WTC11 (cell line): ENCODE measurements around the gene LARGE1. TPM values are rescaled to one million over a fixed set of nuclear protein-coding genes. Genes with fewer than 3 reads are reported as not detected.

Experiments
- ATAC-seq: fragments of 200-7000 bp; cut with Tn5 transposase; 2 replicates; pipeline ENCODE4 v1.10.0; 2021; ENCODE audit warnings: mild to moderate bottlenecking, moderate library complexity
- CTCF ChIA-PET: fragments of 300-600 bp; sonication (Branson Sonifier 250); formaldehyde crosslinking; loops from one replicate; lab custom pipeline; 2021; ENCODE audit warnings: antibody characterized with exemption; lab: Charles Lee
- POLR2A ChIA-PET: fragments of 350-600 bp; sonication (Branson Sonifier 250); formaldehyde crosslinking; loops from one replicate; lab custom pipeline; 2021; ENCODE audit warnings: antibody characterized with exemption; lab: Charles Lee
- DNase-seq: peaks from one replicate; pipeline ENCODE4 v3.0.0; 2021; ENCODE audit warnings: low spot score
- H3K27ac Mint-ChIP-seq: 2 replicates; pipeline ENCODE4 v1.8.0; 2021; ENCODE audit warnings: mixed read lengths
- H3K27me3 Mint-ChIP-seq: 2 replicates; pipeline ENCODE4 v1.8.0; 2021; ENCODE audit warnings: low read depth, mild to moderate bottlenecking, moderate library complexity, mixed read lengths
- H3K36me3 Mint-ChIP-seq: 2 replicates; pipeline ENCODE4 v1.8.0; 2021; ENCODE audit warnings: mixed read lengths
- H3K4me1 Mint-ChIP-seq: 2 replicates; pipeline ENCODE4 v1.8.0; 2022; ENCODE audit warnings: mixed read lengths
- H3K4me3 Mint-ChIP-seq: 2 replicates; pipeline ENCODE4 v1.8.0; 2021; ENCODE audit warnings: mild to moderate bottlenecking, moderate library complexity, mixed read lengths
- H3K9me3 Mint-ChIP-seq: 2 replicates; pipeline ENCODE4 v1.8.0; 2021; ENCODE audit warnings: mixed read lengths
- GTF2I ChIP-seq: fragments of 250-450 bp; sonication (Bioruptor Pico); conservative IDR thresholded peaks from 2 replicates; pipeline ENCODE4 v1.4.0; 2021; ENCODE audit warnings: mild to moderate bottlenecking
- JAZF1 ChIP-seq: fragments of 250-450 bp; sonication (Bioruptor Pico); IDR thresholded peaks from 2 replicates; pipeline ENCODE4 v1.9.0; 2021; ENCODE audit warnings: moderate library complexity, mild to moderate bottlenecking, inconsistent platforms
- NFATC4 ChIP-seq: fragments of 250-450 bp; sonication (Bioruptor Pico); IDR thresholded peaks from 2 replicates; pipeline ENCODE4 v1.9.0; 2021; ENCODE audit warnings: mild to moderate bottlenecking
- TEAD1 ChIP-seq: sonication (generic); formaldehyde crosslinking; IDR thresholded peaks from 2 replicates; pipeline ENCODE4 v1.8.0; 2022; ENCODE audit warnings: mild to moderate bottlenecking, missing genetic modification reagents
- ZBTB21 ChIP-seq: sonication (generic); formaldehyde crosslinking; IDR thresholded peaks from 2 replicates; pipeline ENCODE4 v1.8.1; 2023; ENCODE audit warnings: mild to moderate bottlenecking, missing genetic modification reagents, borderline replicate concordance
- ZNF121 ChIP-seq: sonication (generic); formaldehyde crosslinking; IDR thresholded peaks from 2 replicates; pipeline ENCODE4 v1.8.0; 2023; ENCODE audit warnings: missing genetic modification reagents
- ZNF263 ChIP-seq: sonication (generic); formaldehyde crosslinking; IDR thresholded peaks from 2 replicates; pipeline ENCODE4 v1.8.1; 2022; ENCODE audit warnings: low read depth, mild to moderate bottlenecking, moderate library complexity, missing genetic modification reagents
- total RNA-seq: library from RNA; stranded (reverse); gene quantifications from 3 replicates; pipeline ENCODE4 v1.2.3, GENCODE V29; 2021
- TF ChIP-seq, protein P1 (sequence below): sonication (generic); formaldehyde crosslinking; conservative IDR thresholded peaks from 2 replicates; pipeline ENCODE4 v1.8.1; 2023; ENCODE audit warnings: mild to moderate bottlenecking, low read depth, missing genetic modification reagents, moderate library complexity
- TF ChIP-seq, protein P2 (sequence below): fragments of 250-450 bp; sonication (Bioruptor Pico); IDR thresholded peaks from 2 replicates; pipeline ENCODE4 v2.1.2; 2022; ENCODE audit warnings: mild to moderate bottlenecking, moderate library complexity
- TF ChIP-seq, protein P3 (sequence below): sonication (generic); formaldehyde crosslinking; IDR thresholded peaks from 2 replicates; pipeline ENCODE4 v1.8.1; 2022; ENCODE audit warnings: missing genetic modification reagents, borderline replicate concordance
- TF ChIP-seq, protein P4 (sequence below): sonication (generic); formaldehyde crosslinking; IDR thresholded peaks from 2 replicates; pipeline ENCODE4 v1.8.1; 2023; ENCODE audit warnings: mild to moderate bottlenecking, missing genetic modification reagents, borderline replicate concordance
- TF ChIP-seq, protein P5 (sequence below): sonication (generic); formaldehyde crosslinking; IDR thresholded peaks from 2 replicates; pipeline ENCODE4 v1.8.0; 2023; ENCODE audit warnings: mild to moderate bottlenecking, missing genetic modification reagents
- TF ChIP-seq, protein P6 (sequence below): fragments of 250-450 bp; sonication (Bioruptor Pico); IDR thresholded peaks from 2 replicates; pipeline ENCODE4 v1.9.0; 2021; ENCODE audit warnings: mild to moderate bottlenecking
- TF ChIP-seq, protein P7 (sequence below): sonication (generic); formaldehyde crosslinking; conservative IDR thresholded peaks from 2 replicates; pipeline ENCODE4 v1.8.1; 2022; ENCODE audit warnings: mild to moderate bottlenecking, missing genetic modification reagents

The LARGE1 gene
- total RNA-seq, 1 experiment from 2014 or later = 72.6 TPM

DNA sequence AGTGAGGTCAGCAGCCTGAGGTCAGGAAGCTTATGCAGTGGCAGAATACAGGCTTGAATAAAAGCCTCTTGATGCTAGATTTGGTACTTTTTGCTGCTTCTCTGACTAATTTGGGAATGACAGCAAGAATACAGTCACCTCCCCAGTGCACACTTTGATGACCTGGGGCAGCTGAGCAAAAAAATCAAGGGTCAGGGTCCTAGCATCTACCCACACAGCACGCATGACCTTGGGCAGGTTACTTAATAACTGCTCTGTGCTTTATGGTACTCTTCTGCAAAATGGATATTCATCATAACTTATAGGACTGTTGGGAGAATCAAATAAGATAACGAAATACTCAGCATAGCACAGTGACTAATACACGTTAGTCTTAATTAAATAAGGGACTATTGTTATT lies 518.0 kb downstream of the LARGE1 start:
- ChIA-PET CTCF (no interaction called here), POLR2A (no interaction called here)
- ATAC-seq (no peak), DNase-seq (no peak)
- no peak for TF ChIP-seq JAZF1 (CRISPR knock-in tag)
- no peak for TF ChIP-seq ZNF121 (CRISPR knock-in tag)
- no peak overlapping the region for H3K4me3 Mint-ChIP-seq
- H3K27ac Mint-ChIP-seq = no peak overlapping the region
- H3K27me3 Mint-ChIP-seq = no peaks in the 10 kb centered on the region
- H3K36me3 Mint-ChIP-seq = no peaks in the 10 kb centered on the region
- peaks cover 5% of the 10 kb centered on the region; the same call in 1 of the 2 replicates for H3K4me1 Mint-ChIP-seq
- 0 out of 2 replicates have a peak, but pooled peaks cover 3% of the 10 kb centered on the region for H3K9me3 Mint-ChIP-seq

DNA sequence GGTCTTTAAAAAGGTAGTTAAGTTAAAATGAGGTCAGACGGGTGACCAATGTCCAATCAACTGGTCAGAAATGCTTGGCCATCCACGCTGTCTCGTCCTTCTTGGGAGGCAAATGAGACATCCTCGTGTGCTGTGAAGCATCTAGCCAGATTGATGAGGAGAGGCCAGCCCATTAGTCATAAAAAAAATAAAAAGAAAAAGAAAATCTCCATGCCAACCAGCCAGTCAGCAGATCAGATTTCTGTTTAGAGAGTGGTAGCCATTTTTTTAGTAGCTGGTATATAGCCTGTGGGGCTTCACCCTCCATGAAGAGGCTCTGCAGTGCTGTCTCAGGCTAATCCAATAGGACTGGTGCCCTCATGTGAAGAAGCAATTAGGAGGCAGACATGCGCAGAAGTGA lies 519.0 kb downstream of the LARGE1 start:
- Mint-ChIP-seq H3K27me3 (no peaks in the 10 kb centered on the region), H3K4me1 (peaks cover 5% of the 10 kb centered on the region; the same call in 1 of the 2 replicates), H3K27ac (no peak overlapping the region), H3K36me3 (no peaks in the 10 kb centered on the region), H3K4me3 (no peak overlapping the region), H3K9me3 (0 out of 2 replicates have a peak, but pooled peaks cover 3% of the 10 kb centered on the region)
- POLR2A ChIA-PET = no interaction called here
- CTCF ChIA-PET = no interaction called here
- TF ChIP-seq, protein P1, sequence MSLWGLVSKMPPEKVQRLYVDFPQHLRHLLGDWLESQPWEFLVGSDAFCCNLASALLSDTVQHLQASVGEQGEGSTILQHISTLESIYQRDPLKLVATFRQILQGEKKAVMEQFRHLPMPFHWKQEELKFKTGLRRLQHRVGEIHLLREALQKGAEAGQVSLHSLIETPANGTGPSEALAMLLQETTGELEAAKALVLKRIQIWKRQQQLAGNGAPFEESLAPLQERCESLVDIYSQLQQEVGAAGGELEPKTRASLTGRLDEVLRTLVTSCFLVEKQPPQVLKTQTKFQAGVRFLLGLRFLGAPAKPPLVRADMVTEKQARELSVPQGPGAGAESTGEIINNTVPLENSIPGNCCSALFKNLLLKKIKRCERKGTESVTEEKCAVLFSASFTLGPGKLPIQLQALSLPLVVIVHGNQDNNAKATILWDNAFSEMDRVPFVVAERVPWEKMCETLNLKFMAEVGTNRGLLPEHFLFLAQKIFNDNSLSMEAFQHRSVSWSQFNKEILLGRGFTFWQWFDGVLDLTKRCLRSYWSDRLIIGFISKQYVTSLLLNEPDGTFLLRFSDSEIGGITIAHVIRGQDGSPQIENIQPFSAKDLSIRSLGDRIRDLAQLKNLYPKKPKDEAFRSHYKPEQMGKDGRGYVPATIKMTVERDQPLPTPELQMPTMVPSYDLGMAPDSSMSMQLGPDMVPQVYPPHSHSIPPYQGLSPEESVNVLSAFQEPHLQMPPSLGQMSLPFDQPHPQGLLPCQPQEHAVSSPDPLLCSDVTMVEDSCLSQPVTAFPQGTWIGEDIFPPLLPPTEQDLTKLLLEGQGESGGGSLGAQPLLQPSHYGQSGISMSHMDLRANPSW = no peak
- TF ChIP-seq ZNF263 (CRISPR knock-in tag) = no peak
- TF ChIP-seq NFATC4 (CRISPR knock-in tag) = no peak
- DNase-seq (no peak), ATAC-seq (no peak)

DNA sequence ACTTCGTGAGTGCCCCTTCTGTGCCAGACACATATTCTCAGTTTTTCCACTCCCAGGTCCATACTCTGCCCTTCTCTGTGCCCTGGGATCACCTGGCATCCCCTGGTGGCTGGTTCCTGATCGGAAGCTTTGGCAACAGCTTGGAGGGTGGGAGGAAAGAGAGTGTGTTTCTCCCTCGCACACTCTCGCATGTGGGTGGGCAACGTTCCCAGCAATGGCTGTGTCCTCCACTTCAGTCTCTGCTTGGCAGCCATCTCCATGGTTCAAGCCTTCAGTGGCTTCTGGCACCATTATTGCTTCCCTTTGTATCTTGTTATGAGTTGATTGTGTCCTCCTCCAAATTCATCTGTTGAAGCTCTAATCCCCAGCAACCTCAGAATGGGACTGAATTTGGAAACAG lies 519.4 kb downstream of the LARGE1 start:
- Mint-ChIP-seq H3K27me3 (no peaks in the 10 kb centered on the region), H3K4me3 (no peak overlapping the region), H3K27ac (no peak overlapping the region), H3K36me3 (no peaks in the 10 kb centered on the region), H3K4me1 (peaks cover 5% of the 10 kb centered on the region; the same call in 1 of the 2 replicates), H3K9me3 (0 out of 2 replicates have a peak, but pooled peaks cover 3% of the 10 kb centered on the region)
- CTCF ChIA-PET = interaction anchor here (0.7 kb wide), 1 partner anchor 67 kb away, joined by 3 read pairs; no protein-coding TSS in a partner anchor
- POLR2A ChIA-PET = no interaction called here
- DNase-seq = no peak
- no peak for ATAC-seq
- TF ChIP-seq ZBTB21 (CRISPR knock-in tag) = no peak
- TF ChIP-seq, protein P2, sequence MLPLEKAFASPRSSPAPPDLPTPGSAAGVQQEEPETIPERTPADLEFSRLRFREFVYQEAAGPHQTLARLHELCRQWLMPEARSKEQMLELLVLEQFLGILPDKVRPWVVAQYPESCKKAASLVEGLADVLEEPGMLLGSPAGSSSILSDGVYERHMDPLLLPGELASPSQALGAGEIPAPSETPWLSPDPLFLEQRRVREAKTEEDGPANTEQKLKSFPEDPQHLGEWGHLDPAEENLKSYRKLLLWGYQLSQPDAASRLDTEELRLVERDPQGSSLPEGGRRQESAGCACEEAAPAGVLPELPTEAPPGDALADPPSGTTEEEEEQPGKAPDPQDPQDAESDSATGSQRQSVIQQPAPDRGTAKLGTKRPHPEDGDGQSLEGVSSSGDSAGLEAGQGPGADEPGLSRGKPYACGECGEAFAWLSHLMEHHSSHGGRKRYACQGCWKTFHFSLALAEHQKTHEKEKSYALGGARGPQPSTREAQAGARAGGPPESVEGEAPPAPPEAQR (CRISPR knock-in tag) = no peak
- TF ChIP-seq, protein P3, sequence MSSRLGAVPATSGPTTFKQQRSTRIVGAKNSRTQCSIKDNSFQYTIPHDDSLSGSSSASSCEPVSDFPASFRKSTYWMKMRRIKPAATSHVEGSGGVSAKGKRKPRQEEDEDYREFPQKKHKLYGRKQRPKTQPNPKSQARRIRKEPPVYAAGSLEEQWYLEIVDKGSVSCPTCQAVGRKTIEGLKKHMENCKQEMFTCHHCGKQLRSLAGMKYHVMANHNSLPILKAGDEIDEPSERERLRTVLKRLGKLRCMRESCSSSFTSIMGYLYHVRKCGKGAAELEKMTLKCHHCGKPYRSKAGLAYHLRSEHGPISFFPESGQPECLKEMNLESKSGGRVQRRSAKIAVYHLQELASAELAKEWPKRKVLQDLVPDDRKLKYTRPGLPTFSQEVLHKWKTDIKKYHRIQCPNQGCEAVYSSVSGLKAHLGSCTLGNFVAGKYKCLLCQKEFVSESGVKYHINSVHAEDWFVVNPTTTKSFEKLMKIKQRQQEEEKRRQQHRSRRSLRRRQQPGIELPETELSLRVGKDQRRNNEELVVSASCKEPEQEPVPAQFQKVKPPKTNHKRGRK (CRISPR knock-in tag) = no peak
- TF ChIP-seq, protein P4, sequence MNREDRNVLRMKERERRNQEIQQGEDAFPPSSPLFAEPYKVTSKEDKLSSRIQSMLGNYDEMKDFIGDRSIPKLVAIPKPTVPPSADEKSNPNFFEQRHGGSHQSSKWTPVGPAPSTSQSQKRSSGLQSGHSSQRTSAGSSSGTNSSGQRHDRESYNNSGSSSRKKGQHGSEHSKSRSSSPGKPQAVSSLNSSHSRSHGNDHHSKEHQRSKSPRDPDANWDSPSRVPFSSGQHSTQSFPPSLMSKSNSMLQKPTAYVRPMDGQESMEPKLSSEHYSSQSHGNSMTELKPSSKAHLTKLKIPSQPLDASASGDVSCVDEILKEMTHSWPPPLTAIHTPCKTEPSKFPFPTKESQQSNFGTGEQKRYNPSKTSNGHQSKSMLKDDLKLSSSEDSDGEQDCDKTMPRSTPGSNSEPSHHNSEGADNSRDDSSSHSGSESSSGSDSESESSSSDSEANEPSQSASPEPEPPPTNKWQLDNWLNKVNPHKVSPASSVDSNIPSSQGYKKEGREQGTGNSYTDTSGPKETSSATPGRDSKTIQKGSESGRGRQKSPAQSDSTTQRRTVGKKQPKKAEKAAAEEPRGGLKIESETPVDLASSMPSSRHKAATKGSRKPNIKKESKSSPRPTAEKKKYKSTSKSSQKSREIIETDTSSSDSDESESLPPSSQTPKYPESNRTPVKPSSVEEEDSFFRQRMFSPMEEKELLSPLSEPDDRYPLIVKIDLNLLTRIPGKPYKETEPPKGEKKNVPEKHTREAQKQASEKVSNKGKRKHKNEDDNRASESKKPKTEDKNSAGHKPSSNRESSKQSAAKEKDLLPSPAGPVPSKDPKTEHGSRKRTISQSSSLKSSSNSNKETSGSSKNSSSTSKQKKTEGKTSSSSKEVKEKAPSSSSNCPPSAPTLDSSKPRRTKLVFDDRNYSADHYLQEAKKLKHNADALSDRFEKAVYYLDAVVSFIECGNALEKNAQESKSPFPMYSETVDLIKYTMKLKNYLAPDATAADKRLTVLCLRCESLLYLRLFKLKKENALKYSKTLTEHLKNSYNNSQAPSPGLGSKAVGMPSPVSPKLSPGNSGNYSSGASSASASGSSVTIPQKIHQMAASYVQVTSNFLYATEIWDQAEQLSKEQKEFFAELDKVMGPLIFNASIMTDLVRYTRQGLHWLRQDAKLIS (CRISPR knock-in tag) = no peak
- TF ChIP-seq ZNF121 (CRISPR knock-in tag) = no peak
- TF ChIP-seq, protein P5, sequence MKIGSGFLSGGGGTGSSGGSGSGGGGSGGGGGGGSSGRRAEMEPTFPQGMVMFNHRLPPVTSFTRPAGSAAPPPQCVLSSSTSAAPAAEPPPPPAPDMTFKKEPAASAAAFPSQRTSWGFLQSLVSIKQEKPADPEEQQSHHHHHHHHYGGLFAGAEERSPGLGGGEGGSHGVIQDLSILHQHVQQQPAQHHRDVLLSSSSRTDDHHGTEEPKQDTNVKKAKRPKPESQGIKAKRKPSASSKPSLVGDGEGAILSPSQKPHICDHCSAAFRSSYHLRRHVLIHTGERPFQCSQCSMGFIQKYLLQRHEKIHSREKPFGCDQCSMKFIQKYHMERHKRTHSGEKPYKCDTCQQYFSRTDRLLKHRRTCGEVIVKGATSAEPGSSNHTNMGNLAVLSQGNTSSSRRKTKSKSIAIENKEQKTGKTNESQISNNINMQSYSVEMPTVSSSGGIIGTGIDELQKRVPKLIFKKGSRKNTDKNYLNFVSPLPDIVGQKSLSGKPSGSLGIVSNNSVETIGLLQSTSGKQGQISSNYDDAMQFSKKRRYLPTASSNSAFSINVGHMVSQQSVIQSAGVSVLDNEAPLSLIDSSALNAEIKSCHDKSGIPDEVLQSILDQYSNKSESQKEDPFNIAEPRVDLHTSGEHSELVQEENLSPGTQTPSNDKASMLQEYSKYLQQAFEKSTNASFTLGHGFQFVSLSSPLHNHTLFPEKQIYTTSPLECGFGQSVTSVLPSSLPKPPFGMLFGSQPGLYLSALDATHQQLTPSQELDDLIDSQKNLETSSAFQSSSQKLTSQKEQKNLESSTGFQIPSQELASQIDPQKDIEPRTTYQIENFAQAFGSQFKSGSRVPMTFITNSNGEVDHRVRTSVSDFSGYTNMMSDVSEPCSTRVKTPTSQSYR (CRISPR knock-in tag) = no peak
- TF ChIP-seq, protein P6, sequence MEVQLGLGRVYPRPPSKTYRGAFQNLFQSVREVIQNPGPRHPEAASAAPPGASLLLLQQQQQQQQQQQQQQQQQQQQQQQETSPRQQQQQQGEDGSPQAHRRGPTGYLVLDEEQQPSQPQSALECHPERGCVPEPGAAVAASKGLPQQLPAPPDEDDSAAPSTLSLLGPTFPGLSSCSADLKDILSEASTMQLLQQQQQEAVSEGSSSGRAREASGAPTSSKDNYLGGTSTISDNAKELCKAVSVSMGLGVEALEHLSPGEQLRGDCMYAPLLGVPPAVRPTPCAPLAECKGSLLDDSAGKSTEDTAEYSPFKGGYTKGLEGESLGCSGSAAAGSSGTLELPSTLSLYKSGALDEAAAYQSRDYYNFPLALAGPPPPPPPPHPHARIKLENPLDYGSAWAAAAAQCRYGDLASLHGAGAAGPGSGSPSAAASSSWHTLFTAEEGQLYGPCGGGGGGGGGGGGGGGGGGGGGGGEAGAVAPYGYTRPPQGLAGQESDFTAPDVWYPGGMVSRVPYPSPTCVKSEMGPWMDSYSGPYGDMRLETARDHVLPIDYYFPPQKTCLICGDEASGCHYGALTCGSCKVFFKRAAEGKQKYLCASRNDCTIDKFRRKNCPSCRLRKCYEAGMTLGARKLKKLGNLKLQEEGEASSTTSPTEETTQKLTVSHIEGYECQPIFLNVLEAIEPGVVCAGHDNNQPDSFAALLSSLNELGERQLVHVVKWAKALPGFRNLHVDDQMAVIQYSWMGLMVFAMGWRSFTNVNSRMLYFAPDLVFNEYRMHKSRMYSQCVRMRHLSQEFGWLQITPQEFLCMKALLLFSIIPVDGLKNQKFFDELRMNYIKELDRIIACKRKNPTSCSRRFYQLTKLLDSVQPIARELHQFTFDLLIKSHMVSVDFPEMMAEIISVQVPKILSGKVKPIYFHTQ (CRISPR knock-in tag) = no peak
- TF ChIP-seq, protein P7, sequence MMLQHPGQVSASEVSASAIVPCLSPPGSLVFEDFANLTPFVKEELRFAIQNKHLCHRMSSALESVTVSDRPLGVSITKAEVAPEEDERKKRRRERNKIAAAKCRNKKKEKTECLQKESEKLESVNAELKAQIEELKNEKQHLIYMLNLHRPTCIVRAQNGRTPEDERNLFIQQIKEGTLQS (CRISPR knock-in tag) = no peak
- TF ChIP-seq GTF2I (CRISPR knock-in tag) = no peak
- TF ChIP-seq TEAD1 (CRISPR knock-in tag) = no peak
